ENCODE measurements around the gene DLG2.

DNA sequence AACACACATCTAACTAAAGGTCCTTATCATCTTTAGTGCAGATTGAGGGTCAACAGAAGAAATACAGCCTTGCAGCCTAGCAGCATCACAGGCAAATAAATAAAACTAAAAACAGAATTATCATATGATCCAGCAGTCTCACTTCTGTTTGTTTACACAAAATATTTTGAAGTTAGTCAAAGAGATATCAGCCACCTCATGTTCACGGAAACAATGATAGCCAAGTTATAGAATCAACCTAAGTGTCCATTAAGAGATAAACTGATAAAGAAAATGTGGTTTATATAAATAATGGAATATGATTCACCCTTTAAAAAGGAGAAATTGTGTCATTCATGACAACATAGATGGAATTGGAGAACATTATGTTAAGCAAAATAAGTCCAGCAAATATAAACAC, 1602.9 kb downstream of the DLG2 start:
- TF ChIP-seq, protein P1, sequence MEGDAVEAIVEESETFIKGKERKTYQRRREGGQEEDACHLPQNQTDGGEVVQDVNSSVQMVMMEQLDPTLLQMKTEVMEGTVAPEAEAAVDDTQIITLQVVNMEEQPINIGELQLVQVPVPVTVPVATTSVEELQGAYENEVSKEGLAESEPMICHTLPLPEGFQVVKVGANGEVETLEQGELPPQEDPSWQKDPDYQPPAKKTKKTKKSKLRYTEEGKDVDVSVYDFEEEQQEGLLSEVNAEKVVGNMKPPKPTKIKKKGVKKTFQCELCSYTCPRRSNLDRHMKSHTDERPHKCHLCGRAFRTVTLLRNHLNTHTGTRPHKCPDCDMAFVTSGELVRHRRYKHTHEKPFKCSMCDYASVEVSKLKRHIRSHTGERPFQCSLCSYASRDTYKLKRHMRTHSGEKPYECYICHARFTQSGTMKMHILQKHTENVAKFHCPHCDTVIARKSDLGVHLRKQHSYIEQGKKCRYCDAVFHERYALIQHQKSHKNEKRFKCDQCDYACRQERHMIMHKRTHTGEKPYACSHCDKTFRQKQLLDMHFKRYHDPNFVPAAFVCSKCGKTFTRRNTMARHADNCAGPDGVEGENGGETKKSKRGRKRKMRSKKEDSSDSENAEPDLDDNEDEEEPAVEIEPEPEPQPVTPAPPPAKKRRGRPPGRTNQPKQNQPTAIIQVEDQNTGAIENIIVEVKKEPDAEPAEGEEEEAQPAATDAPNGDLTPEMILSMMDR (IDR thresholded peaks at IDR 0.05; ENCODE audit: low read length), result no peak
- TF ChIP-seq EZH2 (IDR thresholded peaks at IDR 0.05; ENCODE audit: borderline replicate concordance, low read length), result no peak

Data from OCI-LY1 (cell line).